HAP-1 (cell line): ENCODE measurements around the gene OR6C70.
A peak's percentile ranks its signal among the peaks of the same experiment; 100 is the strongest.
"Not testable (repeated sequence)": the region's sequence is repeated elsewhere in the genome, so short reads cannot be mapped to it uniquely, and the experiment has no call there.

Experiments used
- DNase-seq, 2 experiments: peaks; one replicate each; pipeline ENCODE4 v3.0.0-alpha.2; 2016 to 2020; ENCODE audit warnings: low spot score in 2 of 2
- H3K27me3 ChIP-seq: fragments of 250-450 bp; sonication (Bioruptor Pico); 2 replicates; pipeline ENCODE4 v1.5.1; 2020; ENCODE audit warnings: low read depth, mild to moderate bottlenecking, moderate library complexity
- H3K36me3 ChIP-seq: fragments of 250-450 bp; sonication (Bioruptor Pico); replicated peaks from 2 replicates; pipeline ENCODE4 v1.5.1; 2020; ENCODE audit warnings: mild to moderate bottlenecking
- H3K4me1 ChIP-seq: fragments of 250-450 bp; sonication (Bioruptor Pico); 2 replicates; pipeline ENCODE4 v1.5.1; 2020; ENCODE audit warnings: mild to moderate bottlenecking
- H3K4me3 ChIP-seq: fragments of 250-450 bp; sonication (Bioruptor Pico); 2 replicates; pipeline ENCODE4 v1.5.1; 2020; ENCODE audit warnings: mild to moderate bottlenecking, moderate library complexity
- H3K9me3 ChIP-seq: fragments of 250-450 bp; sonication (Bioruptor Pico); 2 replicates; pipeline ENCODE4 v1.5.1; 2020; ENCODE audit warnings: mild to moderate bottlenecking, moderate library complexity
- in situ Hi-C: fragments of 300-500 bp; cut with MboI; formaldehyde crosslinking; loops from 3 replicates; pipeline ENCODE4 v1.14.3; 2020; ENCODE audit warnings: low sequenced_read_pairs, inconsistent platforms, mixed read lengths

OR6C70 gene

DNA sequence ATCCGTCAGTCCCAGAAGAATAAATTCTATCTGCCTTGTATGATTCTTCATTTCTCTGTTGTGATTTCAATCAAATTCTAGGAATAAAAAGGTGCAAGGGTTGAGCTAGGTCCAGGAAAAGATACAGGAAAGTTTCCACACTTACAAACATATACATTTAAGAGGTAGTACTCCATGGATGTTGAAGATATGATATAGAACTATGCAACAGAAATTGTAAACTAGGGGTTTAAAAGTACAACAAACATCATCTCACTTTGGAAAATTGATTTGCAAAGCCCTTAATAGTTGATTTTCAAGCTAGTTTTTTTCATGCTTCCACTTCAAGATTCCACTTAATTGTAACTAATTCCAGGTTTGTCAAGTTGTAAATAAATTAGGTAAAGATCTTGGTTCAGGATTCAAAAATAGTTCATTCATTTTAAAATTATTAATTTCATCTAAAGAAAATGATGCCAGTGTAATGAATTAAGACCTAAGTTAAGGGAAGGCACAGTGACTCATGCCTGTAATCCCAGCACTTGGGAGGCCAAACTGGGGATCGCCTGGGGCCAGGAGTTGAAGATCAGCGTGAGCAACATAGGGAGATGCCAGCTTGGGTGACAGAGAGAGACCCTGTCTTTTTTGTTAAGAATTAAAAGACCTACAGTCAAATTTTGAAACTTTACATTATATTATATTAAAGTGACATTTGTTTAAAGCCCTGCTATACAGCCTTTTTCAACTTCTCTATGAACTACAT is at the start of gene OR6C70:
Gene OR6C70 (minus strand): TSS at position 51 of the 742 bp plus-strand sequence. CDS start 0 bp downstream, at position 51.
- Histone ChIP-seq H3K9me3 (no peaks in the 10 kb centered on the region), H3K27me3 (no peaks in the 10 kb centered on the region), H3K4me3 (no peak within 1 kb of the TSS), H3K4me1 (no peaks in the 10 kb centered on the region), H3K36me3 (no peaks in the 10 kb centered on the region)
- in situ Hi-C loops: no loop called here
- DNase-seq: no peak

DNA sequence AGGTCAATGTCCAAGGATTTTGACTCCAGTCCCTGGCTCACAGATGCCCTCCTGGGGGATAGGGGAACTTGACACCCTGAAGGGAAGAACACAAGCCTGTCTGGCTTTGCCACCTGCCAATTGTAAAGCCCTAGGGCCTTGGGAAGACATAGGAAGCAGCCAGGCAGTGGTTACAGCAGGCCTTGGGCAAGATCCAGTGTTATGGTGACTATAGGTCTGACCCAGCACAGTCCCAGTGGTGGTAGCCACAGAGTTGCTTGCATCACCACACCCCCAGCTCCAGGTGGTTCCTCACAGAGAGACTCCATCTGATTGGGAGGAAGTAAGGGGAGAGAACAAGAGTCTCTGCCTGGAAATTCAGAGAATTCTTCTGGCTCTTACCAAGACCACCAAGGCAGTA is 46.5 kb upstream of the OR6C70 start:
- H3K36me3 ChIP-seq: no peaks in the 10 kb centered on the region
- no peaks in the 10 kb centered on the region for H3K27me3 ChIP-seq
- in situ Hi-C loops: no loop called here
- H3K4me1 ChIP-seq: no peaks in the 10 kb centered on the region
- no peaks in the 10 kb centered on the region for H3K9me3 ChIP-seq
- no peak for DNase-seq
- H3K4me3 ChIP-seq: no peak overlapping the region

DNA sequence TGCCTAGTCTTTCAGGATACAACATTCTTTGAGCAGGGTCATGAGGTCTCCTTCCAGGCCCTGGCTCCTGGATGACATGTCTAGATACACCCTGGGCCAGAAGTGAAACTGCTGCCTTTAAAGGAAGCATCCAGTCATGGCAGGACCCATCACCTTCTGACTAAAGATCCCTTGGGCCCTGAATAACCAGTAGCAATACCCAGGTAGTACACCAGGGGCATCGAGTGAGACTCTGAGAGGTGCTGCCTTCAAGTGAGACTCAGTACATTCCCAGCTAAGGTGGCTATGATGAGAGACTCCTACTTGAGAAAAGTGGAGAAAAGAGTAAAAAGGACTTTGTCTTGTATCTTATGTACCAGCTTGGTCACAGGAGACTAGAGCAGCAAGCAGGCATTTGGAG is 45.8 kb upstream of the OR6C70 start:
- Histone ChIP-seq H3K4me1 (no peaks in the 10 kb centered on the region), H3K4me3 (no peak overlapping the region), H3K27me3 (no peaks in the 10 kb centered on the region), H3K36me3 (no peaks in the 10 kb centered on the region), H3K9me3 (no peaks in the 10 kb centered on the region)
- no peak for DNase-seq
- in situ Hi-C loops: no loop called here

DNA sequence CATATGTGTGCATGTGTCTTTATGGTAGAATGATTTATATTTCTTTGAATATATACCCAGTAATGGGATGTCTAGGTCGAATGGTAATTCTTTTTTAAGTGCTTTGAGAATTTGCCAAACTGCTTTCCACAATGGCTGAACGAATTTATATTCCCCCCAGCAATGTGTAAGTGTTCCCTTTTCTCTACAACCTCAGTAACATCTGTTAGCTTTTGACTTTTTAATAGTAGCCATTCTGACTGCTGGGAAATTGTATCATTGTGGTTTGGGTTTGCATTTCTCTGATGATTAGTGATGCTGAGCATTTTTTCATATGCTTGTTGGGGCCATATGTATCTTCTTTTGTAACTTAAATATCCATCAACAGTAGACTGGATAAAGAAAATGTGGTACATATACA is 31.7 kb upstream of the OR6C70 start:
- DNase-seq: no peak
- no peaks in the 10 kb centered on the region for H3K36me3 ChIP-seq
- in situ Hi-C loops: no loop called here
- no peaks in the 10 kb centered on the region for H3K9me3 ChIP-seq
- no peaks in the 10 kb centered on the region for H3K27me3 ChIP-seq
- H3K4me3 ChIP-seq: no peak overlapping the region
- no peaks in the 10 kb centered on the region for H3K4me1 ChIP-seq

DNA sequence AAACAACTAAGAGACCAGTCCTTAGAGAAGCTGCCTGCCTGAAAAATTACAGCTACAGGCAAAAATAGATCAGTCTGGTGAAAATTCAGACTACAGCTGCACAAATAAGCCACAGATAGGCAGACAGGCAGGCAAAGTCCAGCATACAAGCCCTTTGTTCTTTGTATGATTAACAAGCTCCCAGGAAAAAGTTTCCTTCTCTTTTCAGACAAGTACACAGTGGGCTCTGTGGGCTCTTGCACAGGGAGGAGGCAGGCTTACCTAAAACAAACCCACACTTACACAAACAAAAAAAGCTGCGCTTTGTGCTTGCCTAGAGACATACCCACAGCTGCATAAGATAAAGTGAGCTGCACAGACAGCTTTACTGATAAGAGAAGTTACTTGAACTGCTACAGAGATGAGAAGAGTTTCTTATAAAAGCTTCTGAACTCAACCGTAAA is 29.9 kb upstream of the OR6C70 start:
- H3K4me1 ChIP-seq: no peaks in the 10 kb centered on the region
- H3K4me3 ChIP-seq: no peak overlapping the region
- no peak for DNase-seq
- in situ Hi-C loops: no loop called here
- no peaks in the 10 kb centered on the region for H3K9me3 ChIP-seq
- no peaks in the 10 kb centered on the region for H3K36me3 ChIP-seq
- H3K27me3 ChIP-seq: no peaks in the 10 kb centered on the region

DNA sequence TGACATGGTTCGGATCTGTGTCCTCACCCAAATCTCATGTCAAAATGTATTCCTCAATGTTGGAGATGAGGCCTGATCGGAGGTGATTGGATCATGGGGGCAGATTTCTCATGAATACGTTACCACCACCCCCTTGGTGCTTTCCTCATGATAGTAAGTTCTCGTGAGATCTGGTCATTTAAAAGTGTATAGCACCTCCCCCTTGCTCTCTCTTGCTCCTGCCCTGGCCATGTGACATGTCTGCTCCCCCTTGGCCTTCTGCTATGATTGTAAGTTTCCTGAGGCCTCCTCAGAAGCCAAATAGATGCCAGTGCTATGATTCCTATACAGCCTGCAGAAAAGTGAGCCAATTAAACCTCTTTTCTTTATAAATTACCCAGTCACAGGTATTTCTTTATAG is 29.3 kb upstream of the OR6C70 start:
- no peak for DNase-seq
- Histone ChIP-seq H3K27me3 (no peaks in the 10 kb centered on the region), H3K36me3 (no peaks in the 10 kb centered on the region), H3K4me3 (no peak overlapping the region), H3K9me3 (no peaks in the 10 kb centered on the region), H3K4me1 (no peaks in the 10 kb centered on the region)
- in situ Hi-C loops: no loop called here

DNA sequence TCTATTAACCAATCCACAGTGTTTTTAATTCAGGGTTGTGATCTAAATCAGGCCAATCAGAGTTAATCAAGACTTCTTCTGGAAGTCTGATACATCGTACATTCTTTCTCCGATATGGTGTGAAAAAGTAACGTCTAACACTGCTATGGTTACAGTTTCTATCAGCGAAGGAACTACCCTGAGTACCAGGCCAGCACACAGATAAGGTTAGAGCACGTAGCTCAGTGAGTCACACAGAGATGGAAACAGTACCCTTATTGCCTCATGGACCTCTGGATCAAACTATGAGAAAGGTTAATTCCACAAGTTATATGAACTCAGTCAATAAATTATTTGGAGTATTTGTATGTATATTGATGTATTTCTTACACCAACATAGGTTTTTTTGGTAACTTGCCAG is 25.6 kb upstream of the OR6C70 start:
- no peaks in the 10 kb centered on the region for H3K36me3 ChIP-seq
- DNase-seq: no peak
- no peak overlapping the region for H3K4me3 ChIP-seq
- no peaks in the 10 kb centered on the region for H3K4me1 ChIP-seq
- in situ Hi-C loops: no loop called here
- no peaks in the 10 kb centered on the region for H3K9me3 ChIP-seq
- no peaks in the 10 kb centered on the region for H3K27me3 ChIP-seq

DNA sequence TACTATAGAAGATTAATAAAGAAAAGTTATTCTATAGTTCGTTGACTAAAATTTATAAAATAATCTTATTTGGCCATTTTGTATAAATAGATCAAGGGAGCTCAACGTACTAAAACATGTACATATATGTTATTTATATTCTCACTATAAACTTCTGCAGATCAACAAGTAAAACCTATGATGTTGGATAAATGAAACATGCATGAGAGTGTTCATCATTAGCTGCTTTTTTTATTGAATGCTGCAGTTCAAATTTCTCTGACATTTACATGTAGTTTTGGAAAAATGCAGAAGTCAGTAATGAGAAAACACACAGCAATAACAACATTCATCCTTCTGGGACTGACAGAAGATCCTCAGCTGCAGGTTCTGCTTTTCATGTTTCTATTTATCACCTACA is 22.1 kb upstream of the OR6C70 start, which contains the start of gene OR6C68:
Gene OR6C68 (plus strand): TSS at position 301 of the 400 bp plus-strand sequence. CDS start 0 bp downstream, at position 301.
- in situ Hi-C loops: no loop called here
- H3K4me3 ChIP-seq: no peak within 1 kb of the TSS
- no peaks in the 10 kb centered on the region for H3K27me3 ChIP-seq
- no peaks in the 10 kb centered on the region for H3K4me1 ChIP-seq
- H3K9me3 ChIP-seq: no peaks in the 10 kb centered on the region
- H3K36me3 ChIP-seq: no peaks in the 10 kb centered on the region
- DNase-seq: no peak

DNA sequence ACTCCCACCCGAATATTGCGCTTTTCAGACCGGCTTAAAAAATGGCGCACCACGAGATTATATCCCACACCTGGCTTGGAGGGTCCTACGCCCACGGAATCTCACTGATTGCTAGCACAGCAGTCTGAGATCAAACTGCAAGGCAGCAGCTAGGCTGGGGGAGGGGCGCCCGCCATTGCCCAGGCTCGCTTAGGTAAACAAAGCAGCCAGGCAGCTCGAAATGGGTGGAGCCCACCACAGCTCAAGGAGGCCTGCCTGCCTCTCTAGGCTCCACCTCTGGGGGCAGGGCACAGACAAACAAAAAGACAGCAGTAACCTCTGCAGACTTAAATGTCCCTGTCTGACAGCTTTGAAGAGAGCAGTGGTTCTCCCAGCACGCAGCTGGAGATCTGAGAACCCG is 14.3 kb upstream of the OR6C70 start:
- in situ Hi-C loops: not testable (repeated sequence)

DNA sequence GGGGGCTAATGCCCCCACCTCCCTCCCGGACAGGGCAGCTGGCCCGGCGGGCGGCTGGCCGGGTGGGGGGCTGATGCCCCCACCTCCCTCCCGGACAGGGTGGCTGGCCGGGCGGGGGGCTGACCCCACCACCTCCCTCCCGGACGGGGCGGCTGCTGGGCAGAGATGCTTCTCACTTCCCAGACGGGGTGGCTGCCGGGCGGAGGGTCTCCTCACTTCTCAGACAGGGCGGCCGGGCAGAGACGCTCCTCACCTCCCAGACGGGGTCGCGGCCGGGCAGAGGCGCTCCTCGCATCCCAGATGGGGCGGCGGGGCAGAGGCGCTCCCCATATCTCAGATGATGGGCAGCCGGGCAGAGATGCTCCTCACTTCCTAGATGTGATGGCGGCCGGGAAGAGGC is 9.2 kb upstream of the OR6C70 start:
- in situ Hi-C loops, H3K4me3 ChIP-seq: not testable (repeated sequence)

More for the DNA sequence above, 14.3 kb upstream of the OR6C70 start:
- H3K4me1 ChIP-seq, H3K9me3 ChIP-seq, H3K4me3 ChIP-seq, H3K27me3 ChIP-seq, H3K36me3 ChIP-seq: not testable (repeated sequence)
- DNase-seq: peak in 1 of 2 experiments; percentile 33

DNA sequence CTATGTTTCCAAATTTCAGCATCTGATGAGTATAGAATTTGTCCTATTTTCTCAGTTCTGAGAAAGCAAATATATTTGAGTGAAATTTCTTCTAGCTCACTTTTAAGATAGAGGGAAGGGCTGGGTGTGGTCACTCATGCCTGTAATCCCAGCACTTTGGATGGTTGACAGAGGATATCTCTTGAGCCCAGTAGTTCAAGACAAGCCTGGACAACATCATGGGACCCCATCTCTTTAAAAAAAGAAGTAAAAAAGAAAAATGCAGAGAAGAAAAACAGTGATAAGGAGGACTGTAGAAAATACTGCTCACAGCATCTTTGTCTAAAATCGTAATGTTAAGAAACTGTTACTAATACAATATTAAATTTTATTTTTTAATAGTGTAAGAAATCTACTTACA is 2.3 kb upstream of the OR6C70 start:
- Histone ChIP-seq H3K4me1 (no peaks in the 10 kb centered on the region), H3K4me3 (no peak overlapping the region), H3K9me3 (no peaks in the 10 kb centered on the region), H3K27me3 (no peaks in the 10 kb centered on the region), H3K36me3 (no peaks in the 10 kb centered on the region)
- DNase-seq: no peak
- in situ Hi-C loops: no loop called here

More for the DNA sequence above, 9.2 kb upstream of the OR6C70 start:
- DNase-seq, H3K36me3 ChIP-seq, H3K27me3 ChIP-seq, H3K4me1 ChIP-seq, H3K9me3 ChIP-seq: not testable (repeated sequence)

DNA sequence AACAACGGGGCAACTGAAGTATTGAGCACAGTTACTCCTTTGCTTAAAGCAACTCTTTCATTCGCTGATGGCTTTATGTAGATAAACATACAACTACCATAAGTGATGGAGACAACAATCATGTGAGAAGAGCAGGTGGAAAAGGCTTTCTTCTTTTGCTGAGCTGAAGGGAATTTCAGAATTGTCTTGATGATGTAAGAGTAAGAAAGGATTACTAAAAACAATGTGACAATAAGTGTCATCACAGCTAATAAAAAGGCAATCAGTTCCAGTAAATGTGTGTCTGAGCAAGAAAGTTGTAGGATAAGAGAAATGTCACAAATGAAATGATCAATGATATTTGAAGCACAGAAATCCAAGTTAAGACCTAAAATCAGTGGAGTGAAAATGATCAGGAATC is 647 bp downstream of the OR6C70 start:
- Histone ChIP-seq H3K27me3 (no peaks in the 10 kb centered on the region), H3K9me3 (no peaks in the 10 kb centered on the region), H3K36me3 (no peaks in the 10 kb centered on the region), H3K4me1 (no peaks in the 10 kb centered on the region), H3K4me3 (no peak overlapping the region)
- in situ Hi-C loops: no loop called here
- no peak for DNase-seq

DNA sequence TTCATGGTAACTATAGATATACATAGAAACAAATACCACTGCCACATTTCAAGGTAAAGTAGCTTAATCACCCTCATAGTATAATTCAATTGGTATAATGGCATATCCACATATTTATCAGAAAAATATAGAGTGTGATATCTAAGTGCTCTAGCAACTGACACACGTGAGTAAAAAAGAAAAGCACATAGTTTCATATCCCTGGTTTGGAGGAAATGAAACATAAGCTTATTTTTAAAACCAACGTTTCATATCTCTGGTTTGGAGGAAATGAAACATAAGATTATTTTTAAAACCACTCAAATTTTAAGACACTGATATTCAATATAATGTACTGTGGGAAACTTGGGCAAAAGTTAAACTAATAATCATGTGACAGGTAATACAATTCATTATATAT is 2.1 kb downstream of the OR6C70 start:
- Histone ChIP-seq H3K4me3 (no peak overlapping the region), H3K9me3 (no peaks in the 10 kb centered on the region), H3K36me3 (no peaks in the 10 kb centered on the region), H3K27me3 (no peaks in the 10 kb centered on the region), H3K4me1 (no peaks in the 10 kb centered on the region)
- DNase-seq: no peak
- in situ Hi-C loops: no loop called here

DNA sequence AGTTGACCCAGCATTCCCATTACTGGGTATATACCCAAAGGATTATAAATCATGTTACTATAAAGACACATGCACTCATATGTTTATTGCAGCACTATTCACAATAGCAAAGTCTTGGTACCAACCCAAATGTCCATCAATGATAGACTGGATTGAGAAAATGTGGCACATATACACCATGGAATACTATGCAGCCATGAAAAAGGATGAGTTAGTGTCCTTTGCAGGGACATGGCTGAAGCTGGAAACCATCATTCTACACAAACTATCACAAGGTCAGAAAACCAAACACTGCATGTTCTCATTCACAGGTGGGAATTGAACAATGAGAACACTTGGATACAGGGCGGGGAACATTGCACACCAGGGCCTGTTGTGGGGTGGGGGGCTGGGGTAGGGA is 5.0 kb downstream of the OR6C70 start:
- in situ Hi-C loops: not testable (repeated sequence)

DNA sequence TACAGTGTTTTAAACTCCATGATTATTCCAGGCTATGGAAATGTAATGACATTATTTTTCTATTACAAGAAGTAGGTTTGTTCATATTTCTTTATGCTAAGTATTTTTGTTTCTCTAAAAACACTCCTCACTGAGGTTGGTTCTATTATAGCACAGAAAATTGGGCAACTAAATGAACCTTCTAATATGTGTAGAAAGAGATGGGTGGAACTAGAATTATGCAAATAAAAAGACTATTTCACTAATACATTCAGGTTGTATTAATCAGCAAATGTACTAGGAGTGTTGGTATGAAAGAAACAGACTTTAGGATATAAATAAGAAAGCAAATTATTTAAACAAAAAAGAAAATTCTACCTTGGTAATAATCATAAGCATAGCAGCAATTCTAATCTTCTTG is 21.1 kb downstream of the OR6C70 start:
- in situ Hi-C loops: no loop called here
- no peaks in the 10 kb centered on the region for H3K36me3 ChIP-seq

More for the DNA sequence above, 5.0 kb downstream of the OR6C70 start:
- not testable (repeated sequence) for H3K27me3 ChIP-seq, H3K36me3 ChIP-seq, H3K4me3 ChIP-seq, H3K9me3 ChIP-seq, H3K4me1 ChIP-seq, DNase-seq

More for the DNA sequence above, 21.1 kb downstream of the OR6C70 start:
- H3K9me3 ChIP-seq: no peaks in the 10 kb centered on the region
- H3K4me3 ChIP-seq: no peak overlapping the region
- no peaks in the 10 kb centered on the region for H3K4me1 ChIP-seq
- H3K27me3 ChIP-seq: no peaks in the 10 kb centered on the region
- DNase-seq: no peak
